SK-N-SH (cell line): ENCODE measurements around the gene CNIH2. TPM values are rescaled to one million over a fixed set of nuclear protein-coding genes. Genes with fewer than 3 reads are reported as not detected.
A peak's percentile ranks its signal among the peaks of the same experiment; 100 is the strongest.

ENCODE experiments used
- CTCF ChIA-PET: fragments of 300-600, 350-600 bp; formaldehyde crosslinking; extraction: SDS; loops from one replicate; lab custom pipeline; 2021; lab: Yijun Ruan, JAX
- POLR2A ChIA-PET: fragments of 350-600 bp; sonication (Branson Sonifier 250); formaldehyde crosslinking; extraction: SDS; loops from one replicate; lab custom pipeline; 2020; ENCODE audit warnings: antibody characterized with exemption, inconsistent platforms; lab: Yijun Ruan, JAX
- DNase-seq: peaks from one replicate; pipeline ENCODE4 v3.0.0; 2012
- H2AFZ ChIP-seq: fragments of 200-600 bp; sonication (generic); 2 replicates; pipeline ENCODE4 v1.8.1; 2016; ENCODE audit warnings: antibody characterized with exemption, mild to moderate bottlenecking, low read depth
- H3F3A ChIP-seq: fragments of 200-600 bp; sonication (generic); replicated peaks from 2 replicates; pipeline ENCODE3; 2016; ENCODE audit warnings: antibody characterized with exemption, mild to moderate bottlenecking; ENCODE audit not compliant: insufficient read depth
- H3K27ac ChIP-seq, 2 experiments: fragments of 200-500 bp in 1 of 2; fragments of 200-600 bp in 1 of 2; sonication (Bioruptor generic) in 1 of 2; sonication (generic), shearing (Covaris generic) in 1 of 2; 2 replicates each; pipeline versions ENCODE4 v1.5.1 to v1.6.1; 2014 to 2016; ENCODE audit warnings: low read depth in 2 of 2, inconsistent platforms in 1 of 2, low read length in 1 of 2, mild to moderate bottlenecking in 1 of 2, mixed read lengths in 1 of 2
- H3K27me3 ChIP-seq: fragments of 200-600 bp; sonication (generic), shearing (Covaris generic); 2 replicates; pipeline ENCODE4 v1.6.1; 2016; ENCODE audit warnings: mixed run types; ENCODE audit not compliant: insufficient read depth
- H3K36me3 ChIP-seq, 2 experiments: fragments of 200-500 bp in 1 of 2; fragments of 200-600 bp in 1 of 2; sonication (Bioruptor generic) in 1 of 2; sonication (generic) in 1 of 2; replicated peaks in 1 of 2; 2 replicates each; pipeline versions ENCODE3 to v1.5.1; 2014 to 2016; ENCODE audit warnings: low read length in 1 of 2, mild to moderate bottlenecking in 1 of 2; ENCODE audit not compliant: insufficient read depth in 2 of 2, control insufficient read depth in 1 of 2
- H3K4me1 ChIP-seq, 2 experiments: fragments of 200-500 bp in 1 of 2; fragments of 200-600 bp in 1 of 2; sonication (Bioruptor generic) in 1 of 2; sonication (generic), shearing (Covaris generic) in 1 of 2; 2 replicates each; pipeline versions ENCODE4 v1.5.1 to v1.6.1; 2014 to 2016; ENCODE audit warnings: low read depth in 1 of 2, low read length in 1 of 2, mixed run types in 1 of 2; ENCODE audit not compliant: insufficient read depth in 2 of 2, control insufficient read depth in 1 of 2
- H3K4me2 ChIP-seq: fragments of 200-600 bp; sonication (generic), shearing (Covaris generic); 2 replicates; pipeline ENCODE4 v1.6.1; 2017; ENCODE audit warnings: mixed run types
- H3K4me3 ChIP-seq, 2 experiments: fragments of 200-500 bp in 1 of 2; fragments of 200-600 bp in 1 of 2; sonication (Bioruptor generic) in 1 of 2; sonication (generic), shearing (Covaris generic) in 1 of 2; 2 replicates each; pipeline versions ENCODE4 v1.5.1 to v1.8.1; 2014 to 2016; ENCODE audit warnings: low read depth in 2 of 2, inconsistent platforms in 1 of 2, low read length in 1 of 2, mild to moderate bottlenecking in 1 of 2, mixed read lengths in 1 of 2, moderate library complexity in 1 of 2
- H3K79me2 ChIP-seq: fragments of 200-600 bp; sonication (generic); 2 replicates; pipeline ENCODE4 v1.8.1; 2017; ENCODE audit warnings: mild to moderate bottlenecking; ENCODE audit not compliant: insufficient read depth
- H3K9ac ChIP-seq: fragments of 200-600 bp; sonication (generic); 2 replicates; pipeline ENCODE4 v1.6.1; 2017; ENCODE audit warnings: mixed run types
- H3K9me2 ChIP-seq: fragments of 200-600 bp; sonication (generic); 2 replicates; pipeline ENCODE4 v1.6.1; 2017; ENCODE audit warnings: mixed run types
- H3K9me3 ChIP-seq: fragments of 200-600 bp; sonication (generic); 2 replicates; pipeline ENCODE4 v1.6.1; 2017; ENCODE audit warnings: mixed run types, mild to moderate bottlenecking, moderate library complexity
- H4K20me1 ChIP-seq: fragments of 200-600 bp; sonication (generic); 2 replicates; pipeline ENCODE4 v1.6.1; 2017; ENCODE audit warnings: mild to moderate bottlenecking, mixed run types; ENCODE audit not compliant: insufficient read depth
- CHD2 ChIP-seq: fragments of 150-350 bp; IDR thresholded peaks from 2 replicates; pipeline ENCODE4 v1.6.1; 2018; ENCODE audit warnings: low read length; ENCODE audit not compliant: partially characterized antibody
- CTCF ChIP-seq: fragments of 200-600 bp; sonication (generic); IDR thresholded peaks from 2 replicates; pipeline ENCODE4 v1.6.1; 2017; ENCODE audit warnings: antibody characterized with exemption, mild to moderate bottlenecking, moderate library complexity
- ELF1 ChIP-seq: IDR thresholded peaks from 2 replicates; pipeline ENCODE4 v1.4.0; 2012
- EP300 ChIP-seq, 2 experiments: IDR thresholded peaks; 2 replicates each; pipeline versions ENCODE4 v1.4.0 to v1.6.1; 2012; ENCODE audit warnings: borderline replicate concordance in 1 of 2, low read depth in 1 of 2, low read length in 1 of 2
- FOSL2 ChIP-seq: IDR thresholded peaks from 2 replicates; pipeline ENCODE4 v1.4.0; 2012; ENCODE audit warnings: low read depth, mild to moderate bottlenecking, moderate library complexity, borderline replicate concordance
- FOXJ3 ChIP-seq: sonication (generic); formaldehyde crosslinking; IDR thresholded peaks from 2 replicates; pipeline ENCODE4 v1.5.1; 2020; ENCODE audit warnings: mild to moderate bottlenecking, missing genetic modification reagents
- IRF3 ChIP-seq: fragments of 150-350 bp; IDR thresholded peaks from 2 replicates; pipeline ENCODE4 v1.6.1; 2016; ENCODE audit warnings: mild to moderate bottlenecking, low read depth, low read length
- JUND ChIP-seq: IDR thresholded peaks from 2 replicates; pipeline ENCODE4 v1.4.0; 2012
- MAX ChIP-seq: IDR thresholded peaks from 2 replicates; pipeline ENCODE4 v1.4.0; 2012; ENCODE audit warnings: low read depth
- MEF2A ChIP-seq: IDR thresholded peaks from 2 replicates; pipeline ENCODE4 v1.4.0; 2012; ENCODE audit warnings: low read depth, borderline replicate concordance
- MXI1 ChIP-seq: IDR thresholded peaks from 2 replicates; pipeline ENCODE4 v1.6.1; 2012; ENCODE audit warnings: mild to moderate bottlenecking, low read depth, low read length, improper control_type of control experiment
- NFIC ChIP-seq: IDR thresholded peaks from 2 replicates; pipeline ENCODE4 v1.4.0; 2012; ENCODE audit warnings: borderline replicate concordance
- NRF1 ChIP-seq: IDR thresholded peaks from 2 replicates; pipeline ENCODE4 v1.6.1; 2012; ENCODE audit warnings: low read depth, mild to moderate bottlenecking, low read length
- RCOR1 ChIP-seq: fragments of 150-350 bp; IDR thresholded peaks from 2 replicates; pipeline ENCODE4 v1.6.1; 2017; ENCODE audit warnings: antibody characterized with exemption, low read length
- RFX5 ChIP-seq: IDR thresholded peaks from 2 replicates; pipeline ENCODE4 v1.6.1; 2012; ENCODE audit warnings: mild to moderate bottlenecking, improper control_type of control experiment, low read length
- TCF12 ChIP-seq: IDR thresholded peaks from 2 replicates; pipeline ENCODE4 v1.4.0; 2012
- USF2 ChIP-seq: fragments of 150-350 bp; IDR thresholded peaks from 2 replicates; pipeline ENCODE4 v1.6.1; 2017; ENCODE audit warnings: antibody characterized with exemption, low read length, low read depth, borderline replicate concordance
- WGBS: methylation state at CpG from one replicate; pipeline ENCODE4 v1.1.6; 2017; ENCODE audit warnings: low lambda C conversion rate; 5-methylcytosine and 5-hydroxymethylcytosine counted together
- polyA plus RNA-seq, 3 experiments: library from polyadenylated mRNA; depleted of rRNA; stranded (reverse); fragments of >200 nt; gene quantifications; 2 replicates each; pipeline ENCODE4 v1.2.3, GENCODE V29; 2012

CNIH2 gene
- polyA plus RNA-seq, 1 of the 3 experiments (the other 2 are of a cell fraction), result 11.8 TPM

GRCh38 chr11:66287211-66287888, 9.4 kb downstream of the CNIH2 start (continued):
- TF ChIP-seq MAX, result no peak
- no peak for TF ChIP-seq IRF3
- no peak for TF ChIP-seq MEF2A
- no peak for TF ChIP-seq ELF1
- no peak for TF ChIP-seq RCOR1
- no peak for TF ChIP-seq JUND

GRCh38 chr11:66287889-66288670, 10.1 kb downstream of the CNIH2 start:
- Histone ChIP-seq H3K4me3 (peak overlapping the region; percentile 88 to 90), H3K4me1 (peaks cover 7 to 39% of the 10 kb centered on the region in 2 experiments; a peak in 2 of 4 replicates), H3K36me3 (peaks cover 0 to 30% of the 10 kb centered on the region in 2 experiments), H3K9ac (peak overlapping the region; percentile 86), H3K9me3 (no peaks in the 10 kb centered on the region), H3F3A (peaks cover 12% of the 10 kb centered on the region), H3K79me2 (peaks cover 37% of the 10 kb centered on the region; the same call in 1 of the 2 replicates), H3K27ac (peak overlapping the region; percentile 93 to 97), H3K4me2 (peak overlapping the region; percentile 99), H4K20me1 (peaks cover 7% of the 10 kb centered on the region; the same call in 1 of the 2 replicates), H3K9me2 (no peaks in the 10 kb centered on the region), H3K27me3 (no peaks in the 10 kb centered on the region), H2AFZ (no peak overlapping the region)
- no peak for TF ChIP-seq MXI1
- TF ChIP-seq TCF12, result no peak
- TF ChIP-seq MEF2A, result no peak
- no peak for TF ChIP-seq FOXJ3 (CRISPR knock-in tag)
- no peak for TF ChIP-seq EP300 (IDR thresholded peaks at IDR 0.05; ENCODE audit: borderline replicate concordance in 1 of 2, low read depth in 1 of 2, low read length in 1 of 2)
- no peak for TF ChIP-seq FOSL2
- no peak for TF ChIP-seq IRF3
- no peak for TF ChIP-seq USF2
- no peak for TF ChIP-seq RCOR1
- no peak for TF ChIP-seq NFIC
- no peak for TF ChIP-seq ELF1
- no peak for TF ChIP-seq MAX
- no peak for TF ChIP-seq RFX5
- no peak for TF ChIP-seq CHD2
- no peak for TF ChIP-seq CTCF
- no peak for TF ChIP-seq NRF1
- 10% methylated on average over 17 of the region's 20 CpGs for whole genome bisulfite sequencing
- DNase-seq, result peak; percentile 49
- ChIA-PET CTCF (interaction anchor here (0.9 to 6.2 kb wide), 8 partner anchors 10 to 121 kb away, joined by 3 to 63 read pairs (median 6); partner anchors contain the start of genes CNIH2, RAB1B and RIN1), POLR2A (interaction anchor here (0.7 to 4.2 kb wide), 8 partner anchors 7 to 48 kb away, joined by 3 to 19 read pairs (median 4); partner anchors contain the start of genes CD248, CNIH2 and RIN1)
